BLaER1 treated with 17β-estradiol and CSF1 and Interleukin-3, amounts not matched to agents 10 nM and 100 nM (cell line): ENCODE results near the gene ANKH.
A peak's percentile ranks its signal among the peaks of the same experiment; 100 is the strongest.
"Not testable (repeated sequence)": the region's sequence is repeated elsewhere in the genome, so short reads cannot be mapped to it uniquely, and the experiment has no call there.

Source experiments
- H3K27ac ChIP-seq, 11 experiments: shearing (Covaris generic); formaldehyde crosslinking; 2 replicates each; pipeline ENCODE4 v1.8.1; 2022
- H3K27me3 ChIP-seq, 11 experiments: shearing (Covaris generic); formaldehyde crosslinking; 2 replicates each; pipeline ENCODE4 v1.8.1; 2022
- H3K36me3 ChIP-seq, 11 experiments: shearing (Covaris generic); formaldehyde crosslinking; 2 replicates each; pipeline ENCODE4 v1.8.1; 2022
- H3K4me1 ChIP-seq, 10 experiments: shearing (Covaris generic); formaldehyde crosslinking; 2 replicates each; pipeline ENCODE4 v1.8.1; 2022
- H3K4me2 ChIP-seq, 11 experiments: shearing (Covaris generic); formaldehyde crosslinking; 2 replicates each; pipeline ENCODE4 v1.8.1; 2022
- H3K4me3 ChIP-seq, 10 experiments: shearing (Covaris generic); formaldehyde crosslinking; 2 replicates each; pipeline ENCODE4 v1.8.1; 2022
- H3K9ac ChIP-seq, 11 experiments: shearing (Covaris generic); formaldehyde crosslinking; 2 replicates each; pipeline ENCODE4 v1.8.1; 2022
- H3K9me3 ChIP-seq, 11 experiments: shearing (Covaris generic); formaldehyde crosslinking; replicated peaks in 1 of 11; 2 replicates each; pipeline ENCODE4 v1.8.1; 2022
- H4K20me1 ChIP-seq, 11 experiments: shearing (Covaris generic); formaldehyde crosslinking; 2 replicates each; pipeline ENCODE4 v1.8.1; 2022
- Cebpa-rat ChIP-seq, 11 experiments: shearing (Covaris generic); IDR thresholded peaks; 2 replicates each; pipeline ENCODE4 v1.8.1; 2022

ANKH gene

GRCh38 chr5:14830210-14831005 is 41.2 kb downstream of the ANKH start:
- no peak overlapping the region for H3K4me3 ChIP-seq
- 0 out of 22 replicates have a peak, but pooled peaks cover 0 to 3% (median 0%) of the 10 kb centered on the region in 11 experiments for H3K9me3 ChIP-seq
- peaks cover 3 to 66% (median 23%) of the 10 kb centered on the region in 11 experiments; a peak in 21 of 22 replicates for H3K36me3 ChIP-seq
- no peak overlapping the region for H3K4me2 ChIP-seq
- H3K27ac ChIP-seq, result no peak overlapping the region
- no peak overlapping the region for H3K9ac ChIP-seq
- H3K27me3 ChIP-seq, result no peaks in the 10 kb centered on the region
- peaks cover 0 to 72% (median 27%) of the 10 kb centered on the region in 11 experiments; a peak in 14 of 22 replicates for H4K20me1 ChIP-seq
- H3K4me1 ChIP-seq, result peaks cover 5 to 14% (median 10%) of the 10 kb centered on the region in 10 experiments
- TF ChIP-seq Cebpa-rat (IDR thresholded peaks at IDR 0.05), result no peak

GRCh38 chr5:14829396-14829795 is 42.2 kb downstream of the ANKH start:
- H3K27me3 ChIP-seq, result no peaks in the 10 kb centered on the region
- H3K36me3 ChIP-seq, result peaks cover 3 to 68% (median 23%) of the 10 kb centered on the region in 11 experiments; a peak in 21 of 22 replicates
- no peak overlapping the region for H3K4me2 ChIP-seq
- no peak overlapping the region for H3K27ac ChIP-seq
- no peak for TF ChIP-seq Cebpa-rat (IDR thresholded peaks at IDR 0.05)
- no peak overlapping the region for H3K4me3 ChIP-seq
- peaks cover 0 to 9% (median 2%) of the 10 kb centered on the region in 10 experiments; a peak in 8 of 20 replicates for H3K4me1 ChIP-seq
- H4K20me1 ChIP-seq, result peaks cover 0 to 66% (median 26%) of the 10 kb centered on the region in 11 experiments; a peak in 14 of 22 replicates
- 0 out of 22 replicates have a peak, but pooled peaks cover 0 to 3% (median 0%) of the 10 kb centered on the region in 11 experiments for H3K9me3 ChIP-seq
- no peak overlapping the region for H3K9ac ChIP-seq

- Histone ChIP-seq H3K27ac (no peak overlapping the region), H3K4me3 (no peak overlapping the region), H3K4me1 (peaks cover 3 to 19% (median 10%) of the 10 kb centered on the region in 10 experiments), H3K27me3 (no peaks in the 10 kb centered on the region), H3K36me3 (peaks cover 3 to 52% (median 23%) of the 10 kb centered on the region in 11 experiments; a peak in 21 of 22 replicates), H3K9ac (no peak overlapping the region), H3K4me2 (no peak overlapping the region), H3K9me3 (0 out of 22 replicates have a peak, but pooled peaks cover 0 to 3% (median 0%) of the 10 kb centered on the region in 11 experiments), H4K20me1 (peaks cover 0 to 60% (median 18%) of the 10 kb centered on the region in 11 experiments; a peak in 12 of 22 replicates)
- TF ChIP-seq Cebpa-rat (IDR thresholded peaks at IDR 0.05), result no peak
Measured at GRCh38 chr5:14826714-14827113, 44.9 kb downstream of the ANKH start.

DNA sequence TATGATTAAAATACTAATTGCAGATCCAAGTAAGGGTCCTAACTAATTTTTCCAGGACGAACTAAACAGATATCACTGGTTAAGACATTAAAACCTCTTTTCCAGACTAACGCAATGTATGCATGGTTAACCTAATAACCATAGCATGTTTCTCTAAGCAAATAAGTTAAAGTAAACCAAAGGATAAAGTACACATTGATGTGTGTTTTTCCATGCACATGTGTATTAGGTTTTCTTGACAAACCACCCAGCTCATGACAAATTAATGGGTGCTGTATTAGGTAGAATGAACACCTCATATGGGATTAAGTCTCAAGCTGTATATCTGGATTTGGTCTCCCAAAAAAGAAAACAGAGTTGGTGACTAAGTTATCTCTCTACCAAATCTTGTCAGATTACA is 45.6 kb downstream of the ANKH start:
- TF ChIP-seq Cebpa-rat (IDR thresholded peaks at IDR 0.05), result no peak
- H4K20me1 ChIP-seq, result peaks cover 0 to 57% (median 11%) of the 10 kb centered on the region in 11 experiments; a peak in 10 of 22 replicates
- H3K9ac ChIP-seq, result no peak overlapping the region
- H3K27ac ChIP-seq, result no peak overlapping the region
- H3K4me1 ChIP-seq, result peaks cover 8 to 26% (median 13%) of the 10 kb centered on the region in 10 experiments
- 0 out of 22 replicates have a peak, but pooled peaks cover 0 to 3% (median 0%) of the 10 kb centered on the region in 11 experiments for H3K9me3 ChIP-seq
- no peak overlapping the region for H3K4me2 ChIP-seq
- no peaks in the 10 kb centered on the region for H3K27me3 ChIP-seq
- H3K4me3 ChIP-seq, result no peak overlapping the region
- H3K36me3 ChIP-seq, result peaks cover 3 to 47% (median 24%) of the 10 kb centered on the region in 11 experiments; a peak in 21 of 22 replicates

DNA sequence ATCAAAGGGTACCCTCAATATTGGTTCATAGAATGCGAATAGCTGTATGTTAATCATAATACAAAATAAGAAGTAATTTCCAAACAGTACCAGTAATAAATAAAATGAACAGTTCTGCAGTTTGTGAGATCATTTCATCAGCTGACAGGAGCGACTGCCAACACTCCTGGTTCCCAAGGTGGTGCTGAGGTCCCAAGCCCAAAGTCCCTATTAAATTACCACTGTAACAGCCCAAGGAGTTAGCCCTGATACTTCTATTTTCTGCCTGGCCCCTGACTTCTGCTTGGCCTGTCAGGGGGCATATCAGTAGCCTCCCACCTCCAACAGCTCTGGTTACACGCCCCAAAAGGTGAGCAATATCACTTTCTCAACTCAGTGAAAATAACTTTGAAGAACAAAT is 47.1 kb downstream of the ANKH start:
- Histone ChIP-seq H3K9ac (no peak overlapping the region), H4K20me1 (peaks cover 0 to 52% (median 4%) of the 10 kb centered on the region in 11 experiments; a peak in 8 of 22 replicates), H3K4me3 (no peak overlapping the region), H3K27me3 (no peaks in the 10 kb centered on the region), H3K4me2 (no peak overlapping the region), H3K9me3 (peaks cover 0 to 9% (median 0%) of the 10 kb centered on the region in 11 experiments; a peak in 5 of 22 replicates), H3K4me1 (peaks cover 10 to 39% (median 17%) of the 10 kb centered on the region in 10 experiments), H3K27ac (no peak overlapping the region), H3K36me3 (peaks cover 11 to 42% (median 25%) of the 10 kb centered on the region in 11 experiments)
- no peak for TF ChIP-seq Cebpa-rat (IDR thresholded peaks at IDR 0.05)

- H3K9me3 ChIP-seq, result peaks cover 0 to 9% (median 0%) of the 10 kb centered on the region in 11 experiments; a peak in 5 of 22 replicates
- H3K27me3 ChIP-seq, result no peaks in the 10 kb centered on the region
- peaks cover 0 to 44% (median 4%) of the 10 kb centered on the region in 11 experiments; a peak in 8 of 22 replicates for H4K20me1 ChIP-seq
- TF ChIP-seq Cebpa-rat (IDR thresholded peaks at IDR 0.05), result no peak
- H3K4me3 ChIP-seq, result no peak overlapping the region
- peaks cover 37 to 71% (median 49%) of the 10 kb centered on the region in 10 experiments for H3K4me1 ChIP-seq
- H3K36me3 ChIP-seq, result peaks cover 0 to 17% (median 10%) of the 10 kb centered on the region in 11 experiments; a peak in 15 of 22 replicates
- no peak overlapping the region for H3K9ac ChIP-seq
- peak overlapping the region in 2 of 11 experiments; percentile 27 to 33; a peak in 3 of 22 replicates for H3K27ac ChIP-seq
- H3K4me2 ChIP-seq, result peak overlapping the region in 10 of 11 experiments; percentile 2 to 62 (median 43); a peak in 14 of 22 replicates
Measured at GRCh38 chr5:14821100-14821845, 50.3 kb downstream of the ANKH start.

GRCh38 chr5:14818931-14819790 is 52.4 kb downstream of the ANKH start:
- H3K4me1 ChIP-seq, result peaks cover 37 to 88% (median 53%) of the 10 kb centered on the region in 10 experiments
- no peak overlapping the region for H3K9ac ChIP-seq
- TF ChIP-seq Cebpa-rat (IDR thresholded peaks at IDR 0.05), result no peak
- H4K20me1 ChIP-seq, result peaks cover 0 to 35% (median 4%) of the 10 kb centered on the region in 11 experiments; a peak in 8 of 22 replicates
- no peak overlapping the region for H3K4me3 ChIP-seq
- H3K9me3 ChIP-seq, result peaks cover 0 to 9% (median 0%) of the 10 kb centered on the region in 11 experiments; a peak in 5 of 22 replicates
- peak overlapping the region; percentile 61 to 76 (median 65) for H3K4me2 ChIP-seq
- H3K27me3 ChIP-seq, result no peaks in the 10 kb centered on the region
- peak overlapping the region in 5 of 11 experiments; percentile 5 to 23 (median 18); a peak in 4 of 22 replicates for H3K27ac ChIP-seq
- H3K36me3 ChIP-seq, result peaks cover 0 to 27% (median 10%) of the 10 kb centered on the region in 11 experiments; a peak in 16 of 22 replicates

DNA sequence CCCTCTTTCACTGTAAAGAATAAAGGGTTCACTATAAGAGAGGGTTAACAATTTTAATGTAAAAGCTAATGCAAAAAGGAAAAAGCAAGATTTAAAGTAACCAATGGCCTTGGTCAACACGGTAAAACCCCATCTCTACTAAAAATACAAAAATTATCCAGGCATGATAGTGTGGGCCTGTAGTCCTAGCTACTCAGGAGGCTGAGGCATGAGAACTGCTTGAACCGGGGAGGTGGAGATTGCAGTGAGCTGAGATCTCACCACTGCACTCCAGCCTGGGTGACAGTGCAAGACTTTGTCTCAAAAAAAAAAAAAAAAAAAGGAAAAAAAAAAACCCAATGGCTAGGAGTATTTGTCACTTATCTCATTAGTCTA is 53.8 kb downstream of the ANKH start:
- not testable (repeated sequence) for H3K9me3 ChIP-seq, H3K9ac ChIP-seq, H3K27me3 ChIP-seq, H3K4me3 ChIP-seq
- Histone ChIP-seq H3K4me2 (peak overlapping the region in 10 of 11 experiments; percentile 18 to 68 (median 44); a peak in 18 of 22 replicates), H3K36me3 (peaks cover 0 to 32% (median 10%) of the 10 kb centered on the region in 11 experiments; a peak in 16 of 22 replicates), H3K4me1 (peaks cover 39 to 97% (median 65%) of the 10 kb centered on the region in 10 experiments), H3K27ac (peak overlapping the region in 2 of 11 experiments; percentile 25 to 30; a peak in 3 of 22 replicates), H4K20me1 (peaks cover 0 to 29% (median 0%) of the 10 kb centered on the region in 11 experiments; a peak in 7 of 22 replicates)
